Osteoblast (primary cell): ENCODE measurements around the gene LMAN2. TPM values are rescaled to one million over a fixed set of nuclear protein-coding genes. Genes with fewer than 3 reads are reported as not detected.
"Not testable (repeated sequence)": the region's sequence is repeated elsewhere in the genome, so short reads cannot be mapped to it uniquely, and the experiment has no call there.

Experiments
- DNase-seq: peaks from one replicate; pipeline ENCODE4 v3.0.0; 2011; ENCODE audit warnings: low spot score, mixed read lengths; ENCODE audit not compliant: insufficient read length; ENCODE audit errors: missing footprints
- H2AFZ ChIP-seq: 2 replicates; pipeline ENCODE4 v1.6.0; 2011; ENCODE audit warnings: mild to moderate bottlenecking, low read length
- H3K27ac ChIP-seq: 2 replicates; pipeline ENCODE4 v1.5.1; 2011; ENCODE audit warnings: mild to moderate bottlenecking, low read depth, low read length, moderate library complexity
- H3K27me3 ChIP-seq: 2 replicates; pipeline ENCODE4 v1.6.0; 2012; ENCODE audit warnings: mild to moderate bottlenecking, control low read depth, inconsistent platforms, low read length, moderate library complexity; ENCODE audit not compliant: insufficient read depth
- H3K36me3 ChIP-seq: 2 replicates; pipeline ENCODE4 v1.5.1; 2011; ENCODE audit warnings: mild to moderate bottlenecking, low read length, control low read depth, moderate library complexity; ENCODE audit not compliant: insufficient read depth
- H3K4me1 ChIP-seq: 2 replicates; pipeline ENCODE4 v1.5.1; 2011; ENCODE audit warnings: mild to moderate bottlenecking, low read length, control low read depth, moderate library complexity; ENCODE audit not compliant: insufficient read depth
- H3K4me2 ChIP-seq: 2 replicates; pipeline ENCODE4 v1.6.0; 2011; ENCODE audit warnings: mild to moderate bottlenecking, low read length; ENCODE audit not compliant: insufficient read depth
- H3K4me3 ChIP-seq: fragments of 200-600 bp; sonication (generic); 3 replicates; pipeline ENCODE4 v1.5.1; 2012; ENCODE audit warnings: mild to moderate bottlenecking, low read length, inconsistent platforms; ENCODE audit not compliant: insufficient read depth
- H3K79me2 ChIP-seq: 2 replicates; pipeline ENCODE4 v1.6.0; 2012; ENCODE audit warnings: mild to moderate bottlenecking, low read length, control low read depth, inconsistent platforms; ENCODE audit not compliant: insufficient read depth
- H3K9me3 ChIP-seq: 2 replicates; pipeline ENCODE4 v1.5.1; 2011; ENCODE audit warnings: low read depth, low read length, control low read depth
- H4K20me1 ChIP-seq: 2 replicates; pipeline ENCODE4 v1.6.0; 2012; ENCODE audit warnings: mild to moderate bottlenecking, low read length, control low read depth; ENCODE audit not compliant: insufficient read depth
- total RNA-seq: library from RNA; depleted of rRNA; stranded (reverse); fragments of >200 nt; gene quantifications from 2 replicates; pipeline ENCODE4 v1.2.3, GENCODE V29; 2012
- TF ChIP-seq, protein P1 (sequence below): IDR thresholded peaks from 2 replicates; pipeline ENCODE4 v1.5.1; 2011; ENCODE audit warnings: mild to moderate bottlenecking, low read depth, low read length, moderate library complexity; ENCODE audit errors: extremely low read depth

Gene LMAN2
- total RNA-seq, 1 donor, result 356 TPM

DNA sequence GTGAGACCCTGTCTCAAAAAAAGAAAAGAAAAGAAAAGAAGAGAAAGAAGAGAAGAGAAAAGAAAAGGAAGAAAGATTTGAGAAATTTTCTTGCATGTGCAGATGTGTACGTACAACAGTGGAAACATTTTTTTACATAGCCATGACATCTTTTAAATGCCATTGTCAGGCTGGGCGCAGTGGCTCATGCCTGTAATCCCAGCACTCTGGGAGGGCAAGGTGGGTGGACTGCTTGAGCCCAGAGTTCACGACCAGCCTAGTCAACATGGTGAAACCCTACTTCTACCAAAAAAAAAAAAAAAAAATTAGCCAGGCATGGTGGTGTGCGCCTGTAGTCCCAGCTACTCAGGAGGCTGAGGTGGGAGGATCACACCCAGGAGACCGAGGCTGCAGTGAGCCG lies 6.6 kb downstream of the LMAN2 start:
- H3K27me3 ChIP-seq, result no peaks in the 10 kb centered on the region
- no peak for DNase-seq
- H3K4me2 ChIP-seq, result no peak overlapping the region
- H4K20me1 ChIP-seq, result peaks cover 10% of the 10 kb centered on the region
- TF ChIP-seq, protein P1, sequence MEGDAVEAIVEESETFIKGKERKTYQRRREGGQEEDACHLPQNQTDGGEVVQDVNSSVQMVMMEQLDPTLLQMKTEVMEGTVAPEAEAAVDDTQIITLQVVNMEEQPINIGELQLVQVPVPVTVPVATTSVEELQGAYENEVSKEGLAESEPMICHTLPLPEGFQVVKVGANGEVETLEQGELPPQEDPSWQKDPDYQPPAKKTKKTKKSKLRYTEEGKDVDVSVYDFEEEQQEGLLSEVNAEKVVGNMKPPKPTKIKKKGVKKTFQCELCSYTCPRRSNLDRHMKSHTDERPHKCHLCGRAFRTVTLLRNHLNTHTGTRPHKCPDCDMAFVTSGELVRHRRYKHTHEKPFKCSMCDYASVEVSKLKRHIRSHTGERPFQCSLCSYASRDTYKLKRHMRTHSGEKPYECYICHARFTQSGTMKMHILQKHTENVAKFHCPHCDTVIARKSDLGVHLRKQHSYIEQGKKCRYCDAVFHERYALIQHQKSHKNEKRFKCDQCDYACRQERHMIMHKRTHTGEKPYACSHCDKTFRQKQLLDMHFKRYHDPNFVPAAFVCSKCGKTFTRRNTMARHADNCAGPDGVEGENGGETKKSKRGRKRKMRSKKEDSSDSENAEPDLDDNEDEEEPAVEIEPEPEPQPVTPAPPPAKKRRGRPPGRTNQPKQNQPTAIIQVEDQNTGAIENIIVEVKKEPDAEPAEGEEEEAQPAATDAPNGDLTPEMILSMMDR, result no peak
- H3K4me1 ChIP-seq, result peaks cover 3% of the 10 kb centered on the region
- no peak overlapping the region for H2AFZ ChIP-seq
- no peak overlapping the region for H3K27ac ChIP-seq
- H3K9me3 ChIP-seq, result no peaks in the 10 kb centered on the region
- H3K79me2 ChIP-seq, result peaks cover 79% of the 10 kb centered on the region
- H3K4me3 ChIP-seq, result no peak overlapping the region
- peaks cover 14% of the 10 kb centered on the region for H3K36me3 ChIP-seq

DNA sequence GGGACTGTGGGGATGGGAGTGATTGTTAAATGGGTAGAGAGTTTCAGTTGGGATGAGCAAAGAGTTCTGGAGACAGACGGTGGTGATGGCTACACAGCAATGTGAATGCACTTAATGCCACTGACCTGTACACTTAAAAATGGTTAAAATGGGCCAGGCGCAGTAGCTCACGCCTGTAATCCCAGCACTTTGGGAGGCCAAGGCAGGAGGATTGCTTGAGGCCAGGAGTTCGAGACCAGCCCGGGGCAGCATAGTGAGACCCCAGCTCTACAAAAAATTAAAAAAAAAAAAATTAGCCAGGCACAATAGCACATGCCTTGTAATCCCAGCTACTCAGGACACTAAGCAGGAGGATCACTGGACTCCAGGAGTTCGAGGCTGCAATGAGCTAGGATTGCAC lies 7.7 kb downstream of the LMAN2 start:
- Histone ChIP-seq H3K4me1 (no peaks in the 10 kb centered on the region), H2AFZ (no peak overlapping the region), H4K20me1 (peaks cover 18% of the 10 kb centered on the region), H3K9me3 (no peaks in the 10 kb centered on the region), H3K27me3 (no peaks in the 10 kb centered on the region), H3K36me3 (peaks cover 12% of the 10 kb centered on the region), H3K4me2 (no peak overlapping the region), H3K79me2 (peaks cover 79% of the 10 kb centered on the region), H3K27ac (no peak overlapping the region), H3K4me3 (no peak overlapping the region)
- DNase-seq, result no peak
- TF ChIP-seq, protein P1, result no peak

DNA sequence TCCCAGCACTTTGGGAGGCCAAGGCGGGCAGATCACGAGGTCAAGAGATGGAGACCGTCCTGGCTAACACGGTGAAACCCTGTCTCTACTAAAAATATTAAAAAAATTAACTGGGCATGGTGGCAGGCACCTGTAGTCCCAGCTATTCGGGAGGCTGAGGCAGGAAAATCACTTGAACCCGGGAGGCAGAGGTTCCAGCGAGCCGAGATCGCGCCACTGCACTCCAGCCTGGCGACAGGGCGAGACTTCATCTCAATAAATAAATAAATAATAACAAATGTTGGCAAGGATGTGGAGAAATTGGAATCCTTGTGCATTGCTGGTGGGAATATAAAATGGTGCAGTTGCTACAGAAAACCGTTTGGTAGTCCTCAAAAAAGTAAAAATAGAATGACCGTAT lies 8.5 kb downstream of the LMAN2 start:
- not testable (repeated sequence) for H3K4me3 ChIP-seq, H2AFZ ChIP-seq, H3K4me2 ChIP-seq, H3K4me1 ChIP-seq, H3K27ac ChIP-seq, H3K9me3 ChIP-seq, DNase-seq, H3K27me3 ChIP-seq
- Histone ChIP-seq H4K20me1 (peaks cover 18% of the 10 kb centered on the region), H3K79me2 (peaks cover 79% of the 10 kb centered on the region), H3K36me3 (peaks cover 12% of the 10 kb centered on the region)

DNA sequence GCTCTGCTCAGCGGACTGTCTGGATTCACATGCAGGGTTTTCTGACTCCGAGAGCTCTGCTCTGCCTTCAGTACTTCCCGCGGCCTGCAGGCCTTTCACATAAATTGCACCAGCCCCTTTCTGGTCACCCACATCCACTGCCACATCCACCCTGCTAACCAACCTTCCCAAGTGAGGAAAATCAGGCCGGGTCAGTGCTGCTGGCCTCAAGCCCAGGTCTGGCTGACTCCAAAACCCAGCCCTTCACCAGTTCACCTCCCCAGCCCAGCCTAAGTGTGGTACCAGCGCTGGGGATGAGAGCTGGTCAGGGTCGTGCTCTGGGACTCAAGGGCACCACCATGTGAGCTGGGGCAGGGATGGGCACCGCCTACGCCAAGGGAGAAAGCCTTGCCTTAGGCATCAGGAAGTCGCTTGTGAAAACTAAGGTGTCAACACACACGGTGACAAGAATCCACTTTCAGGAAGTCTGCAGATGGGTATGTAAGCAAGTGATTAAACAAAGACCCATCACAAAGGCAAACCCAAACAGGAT lies 12.3 kb downstream of the LMAN2 start:
- Histone ChIP-seq H3K4me3 (no peak overlapping the region), H3K27me3 (no peaks in the 10 kb centered on the region), H3K9me3 (no peaks in the 10 kb centered on the region), H3K79me2 (peaks cover 44% of the 10 kb centered on the region), H3K27ac (no peak overlapping the region), H3K36me3 (peaks cover 39% of the 10 kb centered on the region), H3K4me1 (no peaks in the 10 kb centered on the region), H3K4me2 (no peak overlapping the region), H4K20me1 (peaks cover 17% of the 10 kb centered on the region), H2AFZ (no peak overlapping the region)
- TF ChIP-seq, protein P1, result no peak
- peak; percentile 39 for DNase-seq
